ENCODE data around the gene IL17RD. TPM values are rescaled to one million over a fixed set of nuclear protein-coding genes. Genes with fewer than 3 reads are reported as not detected.

Gene IL17RD
- total and polyA plus RNA-seq, 2 of the 4 experiments (the other 2 are of a cell fraction) = 0.72 to 0.92 TPM

DNA sequence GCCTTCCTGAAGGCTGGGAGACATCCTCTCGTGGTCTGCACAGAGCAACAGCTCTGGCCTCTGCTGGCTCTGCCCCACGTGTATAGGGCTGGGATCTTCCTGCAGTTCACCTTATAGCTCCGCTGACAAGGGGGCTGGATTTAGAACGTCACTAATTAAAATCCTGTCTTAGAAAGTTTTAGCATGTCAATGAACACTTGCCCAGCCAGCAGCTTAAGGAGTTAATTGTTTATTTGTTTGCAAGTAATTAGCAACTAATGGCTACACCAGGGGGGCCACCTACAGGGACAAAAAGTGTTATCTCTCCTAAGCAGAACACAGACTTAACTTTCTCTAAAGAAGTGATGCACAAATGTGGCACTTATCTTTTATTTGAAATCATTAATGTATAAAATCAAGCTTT is 34.7 kb upstream of the IL17RD start, which contains the start of gene HESX1:
TSS of gene HESX1 (minus strand) at position 84 of the 403 bp plus-strand sequence. CDS start at position 24, 60 bp downstream.
- H3K4me3 ChIP-seq (ENCODE audit: insufficient read depth, low read depth, low read length) = no peak within 1 kb of the TSS
- H3K4me2 ChIP-seq (ENCODE audit: low read depth, low read length) = no peak within 1 kb of the TSS
- H4K91ac ChIP-seq (ENCODE audit: insufficient read depth, low read depth, low read length) = no peak within 1 kb of the TSS
- H2BK15ac ChIP-seq (ENCODE audit: low read depth, low read length) = no peak within 1 kb of the TSS
- H3K56ac ChIP-seq (ENCODE audit: extremely low read depth, insufficient read depth, low read length) = no peak within 1 kb of the TSS
- H2BK5ac ChIP-seq (ENCODE audit: low read depth, low read length, poor library complexity, severe bottlenecking) = no peak within 1 kb of the TSS
- no peak within 1 kb of the TSS for H3K27ac ChIP-seq (ENCODE audit: insufficient read depth, low read length)
- POLR2A ChIA-PET (ENCODE audit: unreplicated experiment) = no interaction called here
- CTCF ChIA-PET = interaction anchor here (0.6 kb wide), 1 partner anchor 198 kb away, joined by 3 read pairs; no protein-coding TSS in a partner anchor
- H3K4me1 ChIP-seq (ENCODE audit: control insufficient read depth, insufficient read depth, low read length) = no peaks in the 10 kb centered on the region
- no peaks in the 10 kb centered on the region for H3K36me3 ChIP-seq (ENCODE audit: control insufficient read depth, insufficient read depth, low read length)
- peaks cover 1% of the 10 kb centered on the region for H3K27me3 ChIP-seq (ENCODE audit: control insufficient read depth, insufficient read depth, low read length)
- H4K8ac ChIP-seq (ENCODE audit: low read depth in 2 of 2, low read length in 2 of 2) = no peak within 1 kb of the TSS
- no CpG with 5 or more reads among the region's 4 CpGs for WGBS, 2 experiments (ENCODE audit: extremely low coverage in 2 of 2, insufficient read length in 1 of 2)
- H3K9me1 ChIP-seq (ENCODE audit: insufficient read depth, low read length) = no peaks in the 10 kb centered on the region
- H4K20me1 ChIP-seq (ENCODE audit: insufficient read depth, low read length) = no peaks in the 10 kb centered on the region
- no peak within 1 kb of the TSS for H4K5ac ChIP-seq (ENCODE audit: low read depth, low read length)
- no peak within 1 kb of the TSS for H2AFZ ChIP-seq (replicated peaks; ENCODE audit: low read length, poor library complexity)
- H3K23ac ChIP-seq (ENCODE audit: low read depth, low read length) = no peak within 1 kb of the TSS
- ATAC-seq (ENCODE audit: low read depth) (no peak), DNase-seq (no peak)
- H3K9ac ChIP-seq (ENCODE audit: low read depth, low read length) = no peak within 1 kb of the TSS
- TF ChIP-seq MXI1 (IDR thresholded peaks at IDR 0.05; ENCODE audit: borderline replicate concordance, low read depth, low read length) (no peak), MAFK (IDR thresholded peaks at IDR 0.05; ENCODE audit: low read depth, low read length) (no peak), BHLHE40 (IDR thresholded peaks at IDR 0.05; ENCODE audit: low read depth, low read length) (no peak)
- H3K9me3 ChIP-seq (ENCODE audit: control insufficient read depth, insufficient read depth, low read length) = no peaks in the 10 kb centered on the region
- no TSS peak for BruUV-seq (replicated peaks)
- no peak within 1 kb of the TSS for H2AK9ac ChIP-seq (replicated peaks; ENCODE audit: low read depth, low read length, poor library complexity)
- H3K4ac ChIP-seq (ENCODE audit: low read depth, low read length) = no peak within 1 kb of the TSS
- no peaks in the 10 kb centered on the region for H3K79me1 ChIP-seq (ENCODE audit: low read depth in 1 of 2, low read length in 2 of 2)
- no peak within 1 kb of the TSS for H2AK5ac ChIP-seq (ENCODE audit: low read depth, low read length)
- no peak within 1 kb of the TSS for H2BK120ac ChIP-seq (ENCODE audit: low read depth, low read length)
- no peak within 1 kb of the TSS for H3K18ac ChIP-seq (ENCODE audit: low read depth, low read length)
- H3K14ac ChIP-seq (replicated peaks; ENCODE audit: low read depth, low read length) = no peak within 1 kb of the TSS
- in situ Hi-C loops (cut with MboI; ENCODE audit: low sequenced_read_pairs) (no loop called here), dilution Hi-C loops (cut with HindIII; ENCODE audit: low sequenced_read_pairs, unreplicated experiment) (no loop called here), intact Hi-C loops (cut with micrococcal nuclease) (no loop called here)
- no peak within 1 kb of the TSS for H2BK20ac ChIP-seq (ENCODE audit: low read depth, low read length)
